Hepatocyte (in vitro differentiated cells): ENCODE measurements around the gene SLC48A1.

Experiments used
- CTCF ChIP-seq: fragments of 200-600 bp; sonication (generic); IDR thresholded peaks from 2 replicates; pipeline ENCODE4 v1.5.1; 2016; ENCODE audit warnings: antibody characterized with exemption, mild to moderate bottlenecking; ENCODE audit not compliant: poor library complexity
- EZH2 ChIP-seq: fragments of 200-600 bp; sonication (generic); IDR thresholded peaks from 2 replicates; pipeline ENCODE4 v1.6.1; 2016; ENCODE audit warnings: antibody characterized with exemption, mild to moderate bottlenecking, borderline replicate concordance
- EZH2phosphoT487 ChIP-seq: fragments of 200-600 bp; sonication (generic); IDR thresholded peaks from one replicate; pipeline ENCODE4 v1.6.1; 2018; ENCODE audit warnings: antibody characterized with exemption, mild to moderate bottlenecking, low read depth, moderate library complexity; ENCODE audit not compliant: unreplicated experiment, severe bottlenecking

GRCh38 chr12:47779301-47779942 is 6.4 kb downstream of the SLC48A1 start:
- peak; percentile 94 for TF ChIP-seq CTCF
- no peak for TF ChIP-seq EZH2
- no peak for TF ChIP-seq EZH2phosphoT487
